ENCODE measurements around the gene OMP. TPM values are rescaled to one million over a fixed set of nuclear protein-coding genes. Genes with fewer than 3 reads are reported as not detected.

OMP gene
- total and polyA plus RNA-seq, 2 donors (not counting 3 experiments of a cell fraction or from before 2014, with no cell fraction given): 0.80 TPM; not detected in 1

DNA sequence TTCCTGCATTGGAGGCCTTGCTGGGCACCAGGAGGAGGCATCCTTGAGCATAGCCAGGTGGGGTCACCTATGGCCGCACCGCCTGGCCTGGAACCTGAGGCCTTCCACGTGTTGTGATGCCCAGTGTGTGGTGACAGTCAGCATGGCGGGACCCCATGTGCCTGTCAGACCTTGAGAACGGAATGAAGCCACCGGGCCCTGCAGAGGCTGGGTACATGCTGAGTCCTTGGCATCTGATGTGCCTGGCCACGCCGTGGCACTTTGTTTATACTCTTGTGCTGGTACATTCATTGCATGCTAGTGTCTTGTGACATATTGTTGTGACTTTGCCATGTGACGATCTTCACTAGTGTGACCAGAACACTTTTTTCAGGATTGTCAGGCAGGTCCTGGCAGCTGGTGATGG, 16.9 kb downstream of the OMP start:
- Histone ChIP-seq H2AFZ (ENCODE audit: low read depth, low read length) (no peak overlapping the region), H4K20me1 (replicated peaks; ENCODE audit: control insufficient read depth, extremely low read depth, insufficient read depth, low read length) (no peaks in the 10 kb centered on the region), H3K27me3 (ENCODE audit: control insufficient read depth in 2 of 2, insufficient read depth in 2 of 2, low read length in 2 of 2) (no peaks in the 10 kb centered on the region), H3K36me3 (ENCODE audit: control insufficient read depth in 2 of 2, extremely low read depth in 1 of 2, insufficient read depth in 2 of 2, low read length in 2 of 2) (peaks cover 0 to 7% of the 10 kb centered on the region in 2 experiments), H3K4me3 (replicated peaks in 1 of 3; ENCODE audit: insufficient read depth in 1 of 3, low read depth in 1 of 3, low read length in 3 of 3) (no peak overlapping the region), H3K9ac (replicated peaks; ENCODE audit: extremely low read depth, insufficient read depth, low read length) (no peak overlapping the region), H3K27ac (ENCODE audit: insufficient read depth, low read depth, low read length) (no peak overlapping the region), H3K9me1 (replicated peaks; ENCODE audit: control insufficient read depth, extremely low read depth, insufficient read depth, low read length) (no peaks in the 10 kb centered on the region), H3K79me2 (ENCODE audit: control insufficient read depth, insufficient read depth, low read length) (no peaks in the 10 kb centered on the region), H3K4me2 (ENCODE audit: insufficient read depth, low read length) (no peak overlapping the region), H3K4me1 (ENCODE audit: control insufficient read depth, extremely low read depth, insufficient read depth, low read length) (no peaks in the 10 kb centered on the region), H3K9me3 (replicated peaks; ENCODE audit: control insufficient read depth, insufficient read depth, low read length) (no peaks in the 10 kb centered on the region)
- ChIA-PET POLR2A (no interaction called here), CTCF (interaction anchor here (1.2 to 3.3 kb wide), 2 partner anchors 7 to 72 kb away, joined by 3 to 14 read pairs; no protein-coding TSS in a partner anchor)
- no peak for FAIRE-seq
- intact Hi-C loops (cut with micrococcal nuclease) (no loop called here), dilution Hi-C loops (cut with MboI; ENCODE audit: extremely low pct_ligation_motif_present, low sequenced_read_pairs) (no loop called here)
- TF ChIP-seq, protein P1, sequence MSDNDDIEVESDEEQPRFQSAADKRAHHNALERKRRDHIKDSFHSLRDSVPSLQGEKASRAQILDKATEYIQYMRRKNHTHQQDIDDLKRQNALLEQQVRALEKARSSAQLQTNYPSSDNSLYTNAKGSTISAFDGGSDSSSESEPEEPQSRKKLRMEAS (IDR thresholded peaks at IDR 0.05; ENCODE audit: insufficient read depth, insufficient read length): no peak
- no peak for TF ChIP-seq POLR2AphosphoS5 (IDR thresholded peaks at IDR 0.05; ENCODE audit: insufficient read depth, low read depth, low read length)
- TF ChIP-seq JUN (IDR thresholded peaks at IDR 0.05; ENCODE audit: borderline replicate concordance, insufficient read depth, insufficient read length, low read depth): no peak
- no peak for TF ChIP-seq POLR2A (IDR thresholded peaks at IDR 0.05; ENCODE audit: low read depth, low read length)
- TF ChIP-seq GATA2 (IDR thresholded peaks at IDR 0.05; ENCODE audit: insufficient read depth, insufficient read length, low read depth, low read length): no peak
- no peak for TF ChIP-seq FOS (IDR thresholded peaks at IDR 0.05; ENCODE audit: borderline replicate concordance, insufficient read depth, low read length)
- TF ChIP-seq, protein P2, sequence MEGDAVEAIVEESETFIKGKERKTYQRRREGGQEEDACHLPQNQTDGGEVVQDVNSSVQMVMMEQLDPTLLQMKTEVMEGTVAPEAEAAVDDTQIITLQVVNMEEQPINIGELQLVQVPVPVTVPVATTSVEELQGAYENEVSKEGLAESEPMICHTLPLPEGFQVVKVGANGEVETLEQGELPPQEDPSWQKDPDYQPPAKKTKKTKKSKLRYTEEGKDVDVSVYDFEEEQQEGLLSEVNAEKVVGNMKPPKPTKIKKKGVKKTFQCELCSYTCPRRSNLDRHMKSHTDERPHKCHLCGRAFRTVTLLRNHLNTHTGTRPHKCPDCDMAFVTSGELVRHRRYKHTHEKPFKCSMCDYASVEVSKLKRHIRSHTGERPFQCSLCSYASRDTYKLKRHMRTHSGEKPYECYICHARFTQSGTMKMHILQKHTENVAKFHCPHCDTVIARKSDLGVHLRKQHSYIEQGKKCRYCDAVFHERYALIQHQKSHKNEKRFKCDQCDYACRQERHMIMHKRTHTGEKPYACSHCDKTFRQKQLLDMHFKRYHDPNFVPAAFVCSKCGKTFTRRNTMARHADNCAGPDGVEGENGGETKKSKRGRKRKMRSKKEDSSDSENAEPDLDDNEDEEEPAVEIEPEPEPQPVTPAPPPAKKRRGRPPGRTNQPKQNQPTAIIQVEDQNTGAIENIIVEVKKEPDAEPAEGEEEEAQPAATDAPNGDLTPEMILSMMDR (IDR thresholded peaks at IDR 0.05; ENCODE audit: extremely low read depth in 1 of 2, insufficient read depth in 1 of 2, low read depth in 1 of 2, low read length in 2 of 2): no peak
- no peak for TF ChIP-seq EZH2 (IDR thresholded peaks at IDR 0.05; ENCODE audit: borderline replicate concordance, low read depth, low read length, severe bottlenecking)
- TF ChIP-seq MYC (IDR thresholded peaks at IDR 0.05; ENCODE audit: low read depth, low read length): no peak
- BruUV-seq (replicated peaks): no TSS peak
- DNase-seq (ENCODE audit: low read depth, low spot score): no peak

Data from endothelial cell of umbilical vein (primary cell).